ENCODE data around the gene CORO2B.
A peak's percentile ranks its signal among the peaks of the same experiment; 100 is the strongest.
"Not testable (repeated sequence)": the region's sequence is repeated elsewhere in the genome, so short reads cannot be mapped to it uniquely, and the experiment has no call there.

The CORO2B gene

GRCh38 chr15:68641376-68641775 lies 62.6 kb downstream of the CORO2B start:
- FAIRE-seq, result no peak
- DNase-seq (ENCODE audit: insufficient read length, low spot score), result no peak

DNA sequence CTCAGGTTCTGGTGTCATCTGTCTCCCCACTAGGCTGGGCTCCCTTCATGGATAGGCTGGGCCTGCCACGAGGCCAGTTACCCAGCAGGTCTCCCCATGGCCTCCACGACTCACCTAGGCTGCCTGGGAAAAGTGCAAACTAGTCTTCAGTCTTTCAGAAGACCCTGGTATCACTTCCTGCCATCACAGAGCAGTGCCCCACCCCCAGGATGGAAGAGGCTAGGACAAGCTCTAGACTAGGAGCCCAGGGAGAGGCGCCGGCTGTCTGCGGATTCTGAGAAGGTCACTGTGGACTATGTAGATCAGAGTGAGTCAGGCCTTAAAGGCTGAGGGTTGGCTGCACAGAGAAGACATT lies 63.7 kb downstream of the CORO2B start:
- DNase-seq (ENCODE audit: insufficient read length, low spot score) (no peak), FAIRE-seq (no peak)

DNA sequence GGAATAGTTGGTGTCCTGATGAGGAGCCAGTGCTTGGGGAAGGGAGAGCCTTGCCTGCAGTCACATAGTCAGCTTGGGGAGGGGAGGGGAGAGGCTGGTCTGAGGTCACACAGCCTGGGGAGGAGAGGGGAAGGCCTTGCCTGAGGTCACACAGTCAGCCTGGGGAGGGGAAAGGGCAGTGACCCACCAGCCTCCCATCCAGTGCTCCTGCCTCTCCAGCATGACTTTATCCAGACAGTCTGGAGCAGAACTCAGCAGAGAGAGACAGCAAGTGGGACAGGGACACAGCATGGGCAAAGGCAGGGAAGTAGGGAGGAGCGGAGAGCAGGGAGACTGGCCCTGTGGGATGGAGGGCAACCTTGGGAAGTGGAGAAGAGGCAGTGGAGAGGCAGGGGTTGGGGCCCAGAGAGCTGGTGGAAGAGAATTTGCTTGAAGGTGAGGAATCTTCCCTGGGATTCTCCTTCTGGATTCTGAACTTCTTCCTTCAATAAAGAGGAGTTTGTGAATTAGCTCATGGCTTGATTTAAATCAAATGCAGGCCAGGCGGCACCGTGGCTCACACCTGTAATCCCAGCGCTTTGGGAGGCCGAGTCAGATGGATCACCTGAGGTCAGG lies 64.5 kb downstream of the CORO2B start:
- FAIRE-seq, result no peak
- DNase-seq (ENCODE audit: insufficient read length, low spot score), result no peak

DNA sequence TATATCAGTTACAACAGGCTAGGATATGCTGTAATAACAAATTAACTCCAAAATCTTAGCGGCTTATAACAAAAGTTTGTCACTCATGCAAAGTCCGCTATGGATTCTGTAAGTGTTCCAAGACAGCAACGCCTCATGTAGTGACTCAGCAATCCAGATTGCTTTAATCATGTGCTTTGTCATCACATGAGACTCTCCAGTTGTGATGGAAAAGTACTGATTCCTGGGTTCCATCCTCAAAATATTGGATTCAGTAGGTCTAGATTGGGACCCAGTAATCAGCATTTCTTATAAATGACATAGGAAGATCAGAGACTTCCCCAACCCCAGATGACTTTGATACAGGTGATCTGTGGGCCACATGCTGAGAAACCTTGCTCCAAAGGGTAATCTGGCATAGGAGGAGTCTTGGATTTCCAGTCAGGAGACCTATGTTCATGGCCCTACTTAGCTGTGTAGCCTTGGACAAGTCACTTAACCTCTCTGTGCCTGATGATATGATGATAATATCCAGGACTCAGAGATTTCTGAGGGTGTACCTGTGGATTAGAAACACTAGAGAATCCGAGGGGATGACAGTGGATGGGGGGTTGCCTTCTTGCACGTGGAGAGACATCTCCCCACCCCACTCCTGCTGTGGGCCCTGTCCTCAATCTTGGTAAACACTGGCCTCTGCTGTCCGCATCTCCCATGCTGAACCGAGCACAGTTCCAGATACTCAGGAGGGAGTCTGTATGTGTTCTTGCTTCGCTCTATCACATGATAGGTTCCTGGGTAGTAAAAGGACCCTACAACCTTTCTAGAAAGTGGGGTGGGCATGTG lies 65.5 kb downstream of the CORO2B start:
- no peak for DNase-seq (ENCODE audit: insufficient read length, low spot score)
- FAIRE-seq, result no peak

DNA sequence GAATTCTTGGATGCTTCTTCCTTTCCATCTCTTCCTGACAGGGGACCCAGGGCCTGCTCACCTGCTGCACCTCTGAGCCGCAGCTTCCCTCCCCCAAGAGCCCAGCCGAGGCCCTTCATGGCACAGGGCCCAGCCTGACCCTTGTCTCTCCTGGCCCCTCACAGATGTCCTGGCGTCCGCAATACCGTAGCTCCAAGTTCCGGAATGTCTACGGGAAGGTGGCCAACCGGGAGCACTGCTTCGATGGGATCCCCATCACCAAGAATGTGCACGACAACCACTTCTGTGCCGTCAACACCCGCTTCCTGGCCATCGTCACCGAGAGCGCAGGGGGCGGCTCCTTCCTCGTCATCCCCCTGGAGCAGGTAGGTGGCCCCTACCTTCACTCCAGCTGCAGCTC lies 66.2 kb downstream of the CORO2B start:
- DNase-seq (ENCODE audit: insufficient read length, low spot score) (no peak), FAIRE-seq (no peak)

GRCh38 chr15:68646156-68646555 lies 67.4 kb downstream of the CORO2B start:
- FAIRE-seq, result no peak

DNA sequence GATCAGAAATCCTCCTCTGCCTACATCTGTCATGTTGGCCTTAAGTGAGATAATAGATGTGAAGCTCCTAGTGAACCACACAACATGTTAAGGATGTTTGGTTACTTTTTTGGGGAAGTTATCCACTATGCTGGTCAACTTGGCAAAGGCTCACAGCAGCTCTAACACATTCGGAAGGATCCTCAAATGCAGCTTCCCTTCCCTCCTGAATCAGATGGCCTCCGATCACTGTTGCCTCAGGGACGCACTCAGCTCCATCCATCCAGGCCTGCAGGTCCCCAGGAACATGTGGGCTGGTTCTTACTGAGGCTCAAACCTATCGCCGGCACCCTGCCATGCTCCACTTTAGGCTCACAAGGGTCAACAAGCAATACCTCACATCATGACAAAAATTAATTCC lies 67.9 kb downstream of the CORO2B start:
- no peak for FAIRE-seq

More at GRCh38 chr15:68646156-68646555, 67.4 kb downstream of the CORO2B start:
- DNase-seq (ENCODE audit: insufficient read length, low spot score), result no peak

DNA sequence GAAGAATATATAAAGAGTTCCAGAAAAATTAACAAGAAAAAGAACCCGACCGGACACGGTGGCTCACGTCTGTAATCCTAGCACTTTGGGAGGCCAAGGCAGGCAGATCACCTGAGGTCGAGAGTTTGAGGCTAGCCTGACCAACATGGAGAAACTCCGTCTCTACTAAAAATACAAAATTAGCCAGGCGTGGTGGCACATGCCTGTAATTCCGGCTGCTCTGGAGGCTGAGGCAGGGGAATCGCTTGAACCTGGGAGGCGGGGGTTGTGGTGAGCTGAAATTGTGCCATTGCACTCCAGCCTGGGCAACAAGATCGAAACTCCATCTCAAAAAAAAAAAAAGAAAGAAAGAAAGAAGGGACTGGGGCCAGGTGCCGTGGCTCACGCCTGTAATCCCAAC lies 68.6 kb downstream of the CORO2B start:
- not testable (repeated sequence) for DNase-seq (ENCODE audit: insufficient read length, low spot score); FAIRE-seq

More for the DNA sequence above, 67.9 kb downstream of the CORO2B start:
- DNase-seq (ENCODE audit: insufficient read length, low spot score), result no peak

DNA sequence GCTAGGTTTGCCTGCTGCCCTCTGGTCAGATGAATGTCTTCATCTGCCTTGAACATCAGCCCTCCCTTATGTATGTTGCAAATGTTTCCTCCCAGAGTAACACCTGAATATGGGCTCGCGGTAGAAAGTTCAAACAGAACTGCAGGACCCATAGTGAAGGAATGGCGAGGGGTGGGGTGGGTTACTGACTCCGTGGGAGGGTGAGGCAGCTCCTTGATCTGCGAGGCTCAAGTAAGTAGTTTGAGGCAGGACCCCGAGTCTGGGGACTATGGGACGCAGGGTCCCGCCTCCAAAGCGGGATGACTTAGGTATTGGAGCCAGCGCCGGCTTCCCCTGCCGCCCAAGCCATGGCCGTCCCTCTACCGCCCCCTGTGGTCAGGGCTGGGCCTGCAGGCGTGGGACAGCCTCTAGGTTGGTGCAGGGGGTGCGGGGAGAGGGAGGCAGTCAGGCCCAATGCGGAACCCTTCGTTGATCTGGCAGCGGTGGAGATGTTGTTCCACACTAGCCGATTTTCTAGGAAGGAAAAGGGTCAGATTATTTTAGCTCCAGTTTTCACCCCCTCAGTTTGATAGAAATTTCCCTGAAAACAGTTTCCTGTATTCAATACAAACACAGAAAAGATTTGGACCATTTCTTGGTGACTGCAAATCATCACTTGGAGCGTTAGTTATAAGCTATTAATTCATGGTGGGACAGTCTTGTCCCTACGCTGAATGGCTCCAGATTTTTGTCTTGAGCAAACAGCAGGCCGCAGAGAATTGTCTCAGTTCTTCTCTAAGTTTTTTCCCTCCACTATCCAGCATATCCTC lies 72.3 kb downstream of the CORO2B start:
- FAIRE-seq (no peak), DNase-seq (ENCODE audit: insufficient read length, low spot score) (peak; percentile 56)

DNA sequence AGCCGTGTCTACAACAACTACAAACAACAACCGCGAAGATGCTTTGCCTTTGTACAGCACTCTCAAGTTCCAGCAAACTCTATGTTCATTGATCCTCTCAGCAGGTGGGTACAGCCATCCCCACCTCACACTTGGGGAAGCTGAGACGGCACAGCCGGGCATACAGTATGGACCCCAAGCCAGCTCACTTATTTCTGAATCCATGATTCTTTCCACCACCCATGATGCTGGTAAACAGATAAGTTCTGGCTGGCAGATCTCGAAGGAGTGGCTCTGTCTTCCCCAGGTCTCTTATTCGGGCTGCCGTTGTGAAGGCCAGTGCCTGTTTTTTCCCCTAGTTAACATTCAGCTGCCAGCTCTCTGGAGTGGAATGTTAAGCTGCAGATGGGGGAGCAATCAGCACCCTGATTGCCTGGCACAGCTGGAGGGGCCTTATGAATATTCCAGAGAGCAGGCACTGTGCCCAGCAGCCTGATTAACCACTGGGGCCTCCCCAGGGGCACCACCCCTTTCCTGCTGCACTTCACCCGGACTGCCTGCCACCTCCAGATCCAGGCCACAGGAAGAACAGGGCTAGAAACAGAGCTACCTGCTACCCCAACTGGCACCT lies 73.2 kb downstream of the CORO2B start:
- DNase-seq (ENCODE audit: insufficient read length, low spot score), result no peak
- no peak for FAIRE-seq

- no peak for FAIRE-seq
- no peak for DNase-seq (ENCODE audit: insufficient read length, low spot score)
Observed at GRCh38 chr15:68653031-68653635, 74.3 kb downstream of the CORO2B start.

DNA sequence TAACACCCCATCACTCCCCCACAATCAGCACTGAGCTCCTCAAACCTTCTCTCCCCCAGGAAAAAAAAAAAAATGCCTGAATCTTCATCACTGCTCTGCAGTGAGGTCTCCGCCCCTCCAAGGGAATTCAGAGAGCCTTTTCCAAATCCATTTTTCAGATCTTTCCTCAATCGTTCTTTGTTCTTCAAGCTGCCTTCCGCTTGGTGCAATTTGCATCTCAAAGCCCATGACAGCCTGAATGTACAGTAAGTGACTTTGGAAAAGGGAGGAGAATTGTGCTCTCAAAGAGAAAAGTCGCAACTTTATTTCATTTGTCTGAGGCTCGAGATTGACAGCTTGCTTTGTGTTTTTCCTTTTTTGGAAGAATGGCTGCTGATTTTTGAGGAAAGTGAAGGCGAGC lies 75.0 kb downstream of the CORO2B start:
- no peak for FAIRE-seq
- no peak for DNase-seq (ENCODE audit: insufficient read length, low spot score)

- no peak for FAIRE-seq
Observed at GRCh38 chr15:68654786-68655560, 76.2 kb downstream of the CORO2B start.

GRCh38 chr15:68655686-68656437 lies 77.1 kb downstream of the CORO2B start:
- FAIRE-seq, result no peak

More at GRCh38 chr15:68654786-68655560, 76.2 kb downstream of the CORO2B start:
- DNase-seq (ENCODE audit: insufficient read length, low spot score), result no peak

GRCh38 chr15:68656438-68656739 lies 77.6 kb downstream of the CORO2B start:
- FAIRE-seq, result no peak
- no peak for DNase-seq (ENCODE audit: insufficient read length, low spot score)

More at GRCh38 chr15:68655686-68656437, 77.1 kb downstream of the CORO2B start:
- no peak for DNase-seq (ENCODE audit: insufficient read length, low spot score)

DNA sequence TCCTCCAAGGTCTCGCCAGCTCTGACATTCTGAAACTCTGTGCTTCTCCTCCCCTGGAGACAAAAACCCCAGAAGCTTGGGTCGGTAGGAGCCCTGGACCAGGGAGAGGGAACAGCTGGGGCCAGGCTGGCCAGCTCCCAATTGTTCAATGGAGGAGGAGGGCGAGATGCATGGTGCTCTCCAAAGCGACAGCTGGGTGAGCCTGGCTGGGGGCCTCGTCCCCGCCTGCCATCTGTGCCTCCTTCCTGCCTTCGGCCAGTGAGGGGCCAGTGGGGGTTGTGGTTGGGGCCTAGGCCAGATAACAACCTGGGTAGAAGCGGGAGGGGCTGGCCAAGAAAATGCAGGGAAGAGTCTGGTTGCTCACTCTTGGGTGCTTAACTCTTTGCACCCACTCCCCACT lies 79.4 kb downstream of the CORO2B start:
- no peak for FAIRE-seq
- no peak for DNase-seq (ENCODE audit: insufficient read length, low spot score)

GRCh38 chr15:68658641-68659358 lies 80.0 kb downstream of the CORO2B start:
- no peak for FAIRE-seq

GRCh38 chr15:68663526-68663925 lies 84.7 kb downstream of the CORO2B start:
- FAIRE-seq (no peak), DNase-seq (ENCODE audit: insufficient read length, low spot score) (no peak)

More at GRCh38 chr15:68658641-68659358, 80.0 kb downstream of the CORO2B start:
- no peak for DNase-seq (ENCODE audit: insufficient read length, low spot score)
